Stimulated activated CD4-positive, alpha-beta T cell treated with anti-CD3 and anti-CD28 coated beads, Interleukin-4, amount 100 ng/mL, for 48 hours (primary cell): ENCODE measurements around the gene PRTN3.
"Not testable (repeated sequence)": the region's sequence is repeated elsewhere in the genome, so short reads cannot be mapped to it uniquely, and the experiment has no call there.

Source experiments
- DNase-seq, 2 donors: peaks; one replicate each; pipeline ENCODE4 v3.0.0-alpha.2; 2020; ENCODE audit warnings: low read depth in 2 of 2

The PRTN3 gene

GRCh38 chr19:845707-846521, 5.1 kb downstream of the PRTN3 start:
- no peak for DNase-seq

GRCh38 chr19:848386-848921, 7.7 kb downstream of the PRTN3 start:
- no peak for DNase-seq

DNA sequence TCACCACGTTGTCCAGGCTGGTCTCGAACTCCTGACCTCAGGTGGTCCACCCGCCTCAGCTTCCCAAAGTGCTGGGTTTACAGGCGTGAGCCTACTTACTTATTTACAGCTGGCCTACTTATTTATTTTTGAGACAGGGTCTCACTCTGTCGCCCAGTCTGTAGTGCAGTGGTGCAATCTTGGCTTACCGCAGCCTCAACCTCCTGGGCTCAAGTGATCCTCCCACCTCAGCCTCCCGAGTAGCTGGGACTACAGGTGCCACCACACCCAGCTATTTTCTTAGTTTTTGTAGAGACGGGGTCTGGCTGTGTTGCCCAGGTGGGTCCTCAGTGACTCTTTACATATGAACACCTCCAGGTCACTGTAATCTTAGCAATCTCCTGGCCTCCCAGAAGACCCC, 8.4 kb downstream of the PRTN3 start:
- DNase-seq = not testable (repeated sequence)

DNA sequence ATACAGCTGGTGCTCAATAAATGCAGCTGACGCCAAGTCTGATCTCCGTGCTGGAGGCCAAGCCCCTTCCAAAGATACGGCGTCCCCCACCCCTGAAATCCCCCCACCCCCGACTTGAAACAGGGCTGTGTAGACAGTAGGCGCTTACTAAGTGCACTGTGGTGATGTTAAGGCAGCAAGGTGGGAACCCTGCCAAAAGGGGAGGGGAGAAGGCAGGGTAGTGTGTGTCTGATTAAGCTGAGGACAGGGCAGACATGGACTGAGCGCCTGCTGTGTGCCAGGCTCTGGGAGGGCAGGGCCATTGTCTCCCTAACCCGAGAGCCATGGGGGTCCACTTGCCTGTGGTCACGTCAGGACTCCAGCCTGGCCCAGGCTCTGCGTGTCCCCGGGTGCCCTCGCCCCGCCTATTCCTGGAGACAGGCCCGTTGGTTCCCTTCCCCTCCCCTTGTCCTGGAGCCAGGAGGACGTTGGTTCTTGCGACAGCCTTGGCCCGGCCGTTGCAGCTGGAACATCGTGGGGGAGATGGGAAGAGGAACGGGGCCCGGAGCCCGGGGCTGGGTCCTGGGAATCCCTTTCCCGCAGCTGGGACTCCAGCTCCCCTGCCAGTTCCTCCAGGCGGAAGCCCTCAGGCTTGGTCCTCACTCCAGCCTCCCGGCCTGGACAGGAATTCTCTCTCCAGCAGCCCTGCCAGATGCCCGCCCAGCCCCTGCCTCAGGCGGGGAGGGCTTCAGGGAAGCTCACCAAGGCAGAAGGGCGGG, 9.6 kb downstream of the PRTN3 start:
- DNase-seq = no peak

DNA sequence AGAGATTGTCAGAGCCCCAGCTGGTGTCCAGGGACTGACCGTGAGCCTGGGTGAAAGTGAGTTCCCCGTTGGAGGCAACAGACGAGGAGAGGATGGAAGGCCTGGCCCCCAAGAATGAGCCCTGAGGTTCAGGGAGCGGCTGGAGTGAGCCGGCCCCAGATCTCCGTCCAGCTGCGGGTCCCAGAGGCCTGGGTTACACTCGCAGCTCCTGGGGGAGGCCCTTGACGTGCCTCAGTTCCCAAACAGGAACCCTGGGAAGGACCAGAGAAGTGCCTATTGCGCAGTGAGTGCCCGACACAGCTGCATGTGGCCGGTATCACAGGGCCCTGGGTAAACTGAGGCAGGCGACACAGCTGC, 10.2 kb downstream of the PRTN3 start:
- DNase-seq = no peak

- no peak for DNase-seq
Observed at GRCh38 chr19:852136-853013, 11.6 kb downstream of the PRTN3 start, which contains the start of gene ELANE. ELANE (plus strand) TSS chr19:852303; CDS start chr19:852329, 26 bp downstream.

- DNase-seq = no peak
Observed at GRCh38 chr19:853014-853585, 12.3 kb downstream of the PRTN3 start.

DNA sequence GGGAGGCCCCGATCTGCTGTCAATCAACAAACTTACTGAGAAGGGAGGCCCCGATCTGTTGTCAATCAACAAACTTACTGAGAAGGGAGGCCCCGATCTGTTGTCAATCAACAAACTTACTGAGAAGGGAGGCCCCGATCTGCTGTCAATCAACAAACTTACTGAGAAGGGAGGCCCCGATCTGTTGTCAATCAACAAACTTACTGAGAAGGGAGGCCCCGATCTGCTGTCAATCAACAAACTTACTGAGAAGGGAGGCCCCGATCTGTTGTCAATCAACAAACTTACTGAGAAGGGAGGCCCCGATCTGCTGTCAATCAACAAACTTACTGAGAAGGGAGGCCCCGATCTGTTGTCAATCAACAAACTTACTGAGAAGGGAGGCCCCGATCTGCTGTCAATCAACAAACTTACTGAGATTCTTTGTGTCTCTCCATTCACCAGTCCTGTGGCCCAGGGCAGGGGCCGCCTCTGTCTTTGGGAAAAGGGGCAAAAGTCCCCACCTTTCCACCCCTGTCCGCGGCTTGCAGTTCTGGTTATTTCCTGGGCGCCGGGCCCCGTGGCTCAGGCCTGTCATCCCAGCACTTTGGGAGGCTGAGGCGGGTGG, 12.9 kb downstream of the PRTN3 start:
- not testable (repeated sequence) for DNase-seq

DNA sequence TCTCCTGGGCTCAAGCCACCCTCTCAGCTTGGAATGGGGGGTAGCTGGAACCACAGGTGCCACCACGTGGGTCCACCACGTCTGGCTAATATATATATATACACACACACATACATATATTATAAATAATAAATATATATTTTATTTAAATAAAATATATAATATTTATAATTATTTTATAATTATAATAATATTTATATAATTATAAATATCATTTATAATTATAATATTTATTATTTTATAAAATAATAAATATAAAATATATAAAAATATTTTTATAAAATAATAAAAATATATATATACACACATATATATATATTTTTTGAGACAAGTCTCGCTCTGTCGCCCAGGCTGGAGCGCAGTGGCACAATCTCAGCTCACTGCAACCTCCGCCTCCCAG, 13.8 kb downstream of the PRTN3 start:
- DNase-seq = no peak

- DNase-seq = no peak
Observed at GRCh38 chr19:855142-855541, 14.3 kb downstream of the PRTN3 start.

DNA sequence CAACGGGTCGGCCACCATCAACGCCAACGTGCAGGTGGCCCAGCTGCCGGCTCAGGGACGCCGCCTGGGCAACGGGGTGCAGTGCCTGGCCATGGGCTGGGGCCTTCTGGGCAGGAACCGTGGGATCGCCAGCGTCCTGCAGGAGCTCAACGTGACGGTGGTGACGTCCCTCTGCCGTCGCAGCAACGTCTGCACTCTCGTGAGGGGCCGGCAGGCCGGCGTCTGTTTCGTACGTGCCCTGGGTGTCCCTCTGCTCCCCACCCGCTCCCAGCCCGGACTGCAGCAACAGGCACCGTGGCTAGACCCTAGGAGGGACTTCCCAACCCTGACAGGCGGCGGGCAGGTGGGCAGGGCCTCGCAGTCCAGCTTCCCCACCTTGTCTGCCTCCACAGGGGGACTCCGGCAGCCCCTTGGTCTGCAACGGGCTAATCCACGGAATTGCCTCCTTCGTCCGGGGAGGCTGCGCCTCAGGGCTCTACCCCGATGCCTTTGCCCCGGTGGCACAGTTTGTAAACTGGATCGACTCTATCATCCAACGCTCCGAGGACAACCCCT, 14.8 kb downstream of the PRTN3 start:
- DNase-seq = no peak

DNA sequence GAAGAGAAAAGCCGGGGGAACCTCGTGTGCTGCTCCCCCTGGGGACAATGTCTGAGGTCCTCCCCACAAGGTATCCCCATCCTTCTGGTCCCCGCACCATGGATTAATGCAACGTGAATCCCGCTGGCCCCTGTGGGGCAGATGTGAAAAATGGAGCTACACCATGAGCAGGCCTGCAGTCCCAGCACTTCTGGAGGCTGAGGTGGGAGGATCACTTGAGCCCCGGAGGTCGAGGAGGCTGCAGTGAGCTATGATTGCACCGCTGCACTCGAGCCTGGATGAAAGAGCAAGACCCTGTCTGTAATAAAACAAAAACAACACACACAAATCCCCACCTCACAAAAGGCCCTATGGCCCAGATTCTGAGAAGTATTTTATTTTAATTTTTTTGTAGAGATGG, 17.5 kb downstream of the PRTN3 start:
- no peak for DNase-seq

DNA sequence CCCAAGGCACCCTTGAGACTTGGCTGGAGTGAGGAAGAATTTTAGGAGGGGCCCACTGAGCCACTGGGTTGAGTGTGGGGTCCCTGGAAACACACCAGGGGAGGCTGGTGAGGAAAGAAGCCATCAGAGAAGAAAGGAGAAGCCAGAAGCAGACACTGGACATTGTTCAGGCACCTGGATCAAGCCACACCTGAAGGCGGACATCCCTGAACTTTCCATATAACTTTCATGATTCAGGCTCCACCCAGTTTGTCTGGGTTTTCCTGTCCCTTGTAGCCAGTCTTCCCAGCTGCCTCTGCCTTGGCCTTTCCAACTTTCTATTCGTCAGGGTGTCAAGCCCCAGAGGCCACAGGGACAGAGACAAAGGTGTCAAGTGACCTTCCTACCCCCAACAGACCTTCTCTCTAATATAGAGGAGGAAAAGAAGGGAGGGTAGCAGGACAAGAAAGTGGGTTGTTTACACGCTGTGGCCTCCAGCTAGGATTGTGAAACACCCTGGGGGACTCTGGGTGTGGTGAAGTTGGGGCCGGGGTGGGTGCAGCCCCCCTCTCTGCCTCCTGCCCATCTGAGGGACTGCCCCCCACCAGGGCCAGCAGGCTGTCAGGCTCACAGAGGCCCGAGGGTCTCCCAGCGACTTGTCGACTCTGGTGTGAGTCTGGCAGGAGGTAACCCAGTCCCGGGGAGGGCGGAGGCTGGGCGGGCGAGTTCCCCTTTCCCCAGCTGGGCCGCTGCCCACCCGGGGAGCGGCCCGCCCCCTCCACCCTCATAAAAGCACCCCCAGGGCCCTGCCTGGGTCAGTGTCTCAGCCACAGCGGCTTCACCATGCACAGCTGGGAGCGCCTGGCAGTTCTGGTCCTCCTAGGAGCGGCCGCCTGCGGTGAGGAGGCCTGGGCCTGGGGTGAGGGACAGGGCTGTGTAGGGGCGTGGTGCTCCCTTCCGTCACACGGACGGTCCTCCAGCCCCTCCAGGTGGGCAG, 18.4 kb downstream of the PRTN3 start, which contains the start of gene CFD:
CFD (plus strand) TSS at position 797 of the 976 bp plus-strand sequence; CDS start at position 823, 26 bp downstream.
- DNase-seq = no peak

GRCh38 chr19:861141-861755, 20.4 kb downstream of the PRTN3 start:
- no peak for DNase-seq

GRCh38 chr19:861756-862580, 21.2 kb downstream of the PRTN3 start:
- peak; percentile 47 to 83 for DNase-seq

GRCh38 chr19:862581-863314, 21.9 kb downstream of the PRTN3 start:
- DNase-seq = peak; percentile 74 to 81

GRCh38 chr19:863315-863620, 22.5 kb downstream of the PRTN3 start:
- no peak for DNase-seq
